Medulla oblongata (tissue), 1 donor: ENCODE measurements around the gene ZNF574.

ENCODE experiments used
- DNase-seq: peaks from one replicate; pipeline ENCODE4 v3.0.0-alpha.2; 2015; ENCODE audit errors: extremely low spot score

ZNF574 gene

DNA sequence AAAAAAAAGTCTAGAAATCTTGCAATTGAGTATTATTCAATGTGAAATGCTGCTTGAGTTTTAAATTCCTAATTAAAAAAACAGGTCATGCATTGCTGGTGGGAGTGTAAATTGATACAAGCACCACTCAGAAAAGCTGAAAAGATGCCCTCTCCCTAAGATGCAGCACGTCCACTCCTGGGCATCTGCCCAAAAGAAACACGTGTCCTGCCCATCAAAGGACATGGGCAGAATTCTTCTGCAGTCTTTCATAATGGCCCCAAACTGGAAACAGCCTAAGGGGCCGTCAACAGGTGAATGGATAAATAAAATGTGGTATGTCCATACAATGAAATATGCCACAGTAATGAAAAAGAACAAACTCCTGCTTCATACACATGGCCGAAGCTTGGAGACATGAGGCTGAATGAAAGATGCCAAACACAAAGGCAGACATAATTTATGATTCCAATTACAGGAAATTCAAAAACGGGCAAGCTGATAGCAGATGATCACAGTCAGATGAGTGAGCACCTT is 48.5 kb downstream of the ZNF574 start:
- peak; percentile 4 for DNase-seq

- no peak for DNase-seq
Measured at GRCh38 chr19:42125536-42125935, 49.6 kb downstream of the ZNF574 start.

DNA sequence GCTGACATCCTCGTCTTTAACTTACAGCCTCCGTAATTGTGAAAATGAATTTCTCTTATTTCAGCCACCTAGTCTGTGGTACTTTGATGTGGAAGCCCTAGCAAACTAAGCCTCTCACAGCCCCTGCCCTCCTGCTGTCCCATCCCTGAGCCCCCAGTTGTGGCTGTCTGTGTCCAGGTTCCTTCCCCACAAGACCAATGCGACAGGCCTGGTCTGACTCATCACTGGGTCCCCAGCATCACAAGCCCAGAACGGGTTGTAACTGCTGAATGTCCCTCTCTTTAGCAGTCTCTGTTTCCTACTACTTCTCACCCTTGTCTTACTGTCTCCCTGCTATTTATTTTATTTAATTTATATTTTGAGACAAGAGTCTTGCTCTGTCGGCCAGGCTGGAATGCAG is 50.6 kb downstream of the ZNF574 start:
- DNase-seq: no peak

DNA sequence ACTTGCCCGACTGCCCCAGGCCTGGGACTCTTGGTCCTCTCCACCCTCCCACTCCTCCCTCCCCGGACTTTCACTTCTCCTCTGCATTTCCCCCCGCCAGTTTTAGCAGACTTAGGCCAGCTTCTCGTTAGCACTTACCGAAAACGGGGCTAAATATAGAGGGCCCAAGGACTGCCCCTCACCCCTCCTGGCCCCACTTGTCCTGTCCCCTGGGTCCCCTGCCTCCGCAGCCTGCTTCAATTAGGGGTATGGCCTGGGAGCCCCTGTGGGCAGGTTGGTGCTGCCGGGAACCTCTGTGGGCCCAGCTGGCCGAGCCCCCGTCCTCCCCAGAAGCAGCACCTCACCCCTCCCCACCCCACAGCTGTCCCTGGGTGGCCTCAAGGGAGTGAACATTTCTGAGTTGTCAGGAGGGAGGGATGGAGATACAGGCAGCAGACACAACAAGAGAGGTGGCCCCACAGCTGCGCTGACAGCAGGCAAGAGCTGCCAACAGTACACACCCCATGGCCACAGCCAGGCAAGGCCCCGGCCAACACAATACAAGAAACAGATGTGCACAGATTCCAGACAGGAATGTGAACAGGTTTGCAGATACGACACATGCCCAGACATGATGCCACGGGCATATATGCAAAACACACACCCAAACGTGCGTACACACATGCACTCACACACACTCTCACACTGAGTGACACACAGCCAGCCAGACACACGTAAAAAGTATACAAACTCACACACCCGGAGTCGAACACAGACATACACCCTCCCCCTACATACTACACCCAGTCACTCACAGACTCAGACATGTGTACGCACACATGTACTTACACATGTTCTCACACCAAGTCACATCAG is 53.7 kb downstream of the ZNF574 start:
- peak; percentile 80 for DNase-seq

- DNase-seq: peak; percentile 3
Measured at GRCh38 chr19:42130254-42130573, 54.2 kb downstream of the ZNF574 start.
